HTERT RPE-1 (cell line): ENCODE data around the gene CALU.

Source experiments
- in situ Hi-C: fragments of 300-500 bp; cut with MboI; formaldehyde crosslinking; loops from 4 replicates; pipeline ENCODE4 v1.14.3; 2020; ENCODE audit warnings: low sequenced_read_pairs

Gene CALU

DNA sequence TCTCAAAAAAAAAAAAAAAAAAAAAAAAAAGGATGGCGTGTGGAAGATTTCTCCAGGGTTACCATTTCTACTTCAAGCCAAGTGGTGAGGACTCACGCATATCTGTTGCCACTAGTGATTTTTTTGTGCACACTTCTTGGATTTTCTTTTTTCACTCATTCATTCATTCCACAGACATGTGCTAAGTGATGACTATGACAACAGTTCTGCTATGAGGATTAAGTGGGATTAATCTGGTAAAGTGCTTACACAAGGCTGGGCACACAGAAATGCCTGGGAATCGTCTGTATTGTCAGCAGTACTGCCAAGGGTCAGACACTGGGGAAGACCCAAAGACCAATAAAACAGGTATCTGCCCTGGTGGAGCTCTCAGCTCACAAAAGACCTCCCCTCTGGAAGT lies 42.7 kb downstream of the CALU start:
- in situ Hi-C loops, result no loop called here

DNA sequence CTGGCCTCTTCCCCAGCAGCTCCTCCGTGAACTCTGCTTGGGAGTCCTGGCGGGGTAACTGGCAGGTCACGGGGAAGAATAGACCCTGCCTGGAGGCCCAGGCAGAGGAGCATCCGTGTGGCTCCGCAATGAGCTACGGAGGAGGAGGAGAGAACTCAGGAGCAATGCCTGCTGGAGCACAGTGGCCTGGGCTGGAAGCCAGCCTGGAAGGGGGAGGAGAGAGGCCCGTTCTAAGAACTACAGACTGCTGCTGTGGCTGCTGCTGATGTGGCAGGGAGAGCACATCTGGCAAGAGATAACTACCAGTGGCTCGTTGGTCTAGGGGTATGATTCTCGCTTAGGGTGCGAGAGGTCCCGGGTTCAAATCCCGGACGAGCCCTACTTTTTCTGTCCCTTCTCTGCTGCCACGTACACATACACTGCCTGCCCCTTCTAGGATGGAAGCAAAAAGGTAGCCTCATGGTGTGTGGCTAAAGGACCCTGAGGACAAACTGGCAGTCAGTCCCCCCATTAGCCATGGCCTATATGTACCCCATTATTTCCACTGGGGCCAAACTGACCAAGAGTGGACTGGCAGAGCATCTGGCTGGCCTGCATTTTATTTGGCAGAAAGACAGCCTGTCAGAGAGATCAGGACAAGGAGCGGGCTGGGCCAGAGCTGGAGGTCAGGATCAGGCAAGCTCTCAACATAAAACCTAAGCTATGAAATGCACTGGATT lies 44.1 kb downstream of the CALU start:
- in situ Hi-C loops, result no loop called here

DNA sequence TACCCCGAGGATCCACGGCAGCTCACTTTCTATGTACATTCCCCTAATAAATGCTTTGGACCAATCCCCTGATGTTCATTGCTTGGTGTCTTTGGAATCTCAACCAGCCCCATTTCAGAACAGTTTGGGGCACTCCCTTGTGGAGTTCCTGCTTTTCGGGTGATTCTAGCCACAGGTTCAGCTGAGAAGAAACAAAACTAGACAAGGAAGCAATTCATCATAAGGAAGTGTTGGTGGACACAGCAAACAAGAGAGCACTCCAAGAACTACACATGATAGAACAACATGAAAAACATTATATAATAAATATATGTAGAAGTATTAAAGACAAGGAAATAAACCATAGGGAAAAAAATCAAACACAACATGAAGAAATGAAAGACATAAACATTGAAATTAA lies 46.6 kb downstream of the CALU start:
- in situ Hi-C loops, result no loop called here

DNA sequence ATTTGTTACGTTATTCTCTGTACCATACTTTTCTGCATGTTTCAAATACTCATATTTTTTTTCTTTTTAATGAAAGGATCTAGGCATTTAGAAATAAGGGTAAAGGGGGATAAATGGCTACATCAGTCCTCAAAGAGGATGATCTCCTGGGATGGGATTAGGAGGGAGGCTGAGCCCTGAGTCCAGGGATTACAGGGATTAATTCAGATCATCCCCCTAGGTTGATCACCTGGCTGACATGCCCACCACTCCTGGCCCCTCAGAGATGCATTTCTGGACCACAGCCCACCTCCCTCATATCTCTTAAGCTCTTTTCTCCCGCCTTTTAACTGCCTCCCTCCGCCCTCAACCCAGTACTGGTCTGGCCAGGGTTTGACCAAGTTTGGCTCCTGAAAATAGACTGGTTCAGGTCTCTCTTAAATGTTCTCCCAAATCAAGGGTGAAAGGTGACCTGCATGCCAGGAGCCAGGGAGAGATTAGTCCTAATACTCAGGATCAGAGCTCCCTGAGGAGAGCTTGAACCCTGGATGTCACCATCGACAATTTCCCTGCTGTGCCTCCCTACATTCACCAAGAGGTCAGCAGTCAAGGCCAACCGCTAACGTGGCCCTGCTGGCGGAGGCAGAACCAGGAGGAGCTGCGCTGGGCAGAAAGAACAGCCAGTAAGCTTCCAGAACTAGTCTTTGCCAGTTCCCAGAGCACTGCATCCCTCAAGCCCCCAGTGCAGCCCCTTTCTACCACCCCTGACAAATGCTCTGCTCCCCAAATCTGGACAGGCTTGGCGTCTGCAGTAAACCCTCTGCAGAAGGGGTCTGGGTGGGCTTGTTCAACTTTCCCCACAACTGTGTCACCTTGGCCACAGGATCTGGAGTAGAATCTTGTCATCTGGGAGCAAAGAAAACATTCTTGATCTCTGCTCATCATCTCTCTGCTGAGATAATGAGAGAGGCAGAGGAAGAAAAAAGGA lies 49.6 kb downstream of the CALU start:
- in situ Hi-C loops, result no loop called here

DNA sequence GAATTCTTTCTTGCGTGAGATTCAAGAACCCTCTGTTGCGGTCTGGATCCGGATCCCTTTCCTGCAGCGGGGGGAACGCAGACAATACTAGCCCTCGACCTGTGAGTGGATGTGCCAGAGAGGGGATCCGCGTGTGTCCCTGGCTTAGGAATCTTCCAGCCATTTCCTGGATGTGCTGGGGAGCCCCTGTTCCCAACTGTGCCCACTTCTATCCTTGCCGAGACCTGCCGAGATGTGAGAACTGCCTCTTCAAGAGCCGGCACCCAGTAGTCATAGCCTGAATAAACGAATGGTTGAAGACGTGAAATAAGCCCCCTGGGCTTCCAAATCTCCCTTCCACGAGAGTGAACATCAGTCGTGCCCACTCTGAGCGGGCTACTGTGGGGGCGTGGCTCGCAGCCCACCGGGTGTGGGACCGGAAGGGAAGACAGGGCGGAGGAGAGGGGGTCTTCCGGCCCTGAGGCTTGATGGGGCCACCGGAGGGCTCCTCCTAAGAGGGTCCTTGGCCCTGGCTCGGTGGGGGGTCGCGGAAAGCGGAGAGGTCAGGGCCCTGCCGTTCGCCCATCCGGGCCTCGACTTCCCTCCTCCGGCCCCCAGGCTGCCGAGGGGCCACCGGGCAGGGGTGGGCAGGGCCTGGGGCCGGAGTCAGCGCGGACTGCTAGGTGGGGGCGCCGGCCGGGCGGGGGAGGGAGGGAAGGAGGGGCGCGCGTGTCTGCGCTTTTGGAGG lies 51.3 kb downstream of the CALU start:
- in situ Hi-C loops, result no loop called here

DNA sequence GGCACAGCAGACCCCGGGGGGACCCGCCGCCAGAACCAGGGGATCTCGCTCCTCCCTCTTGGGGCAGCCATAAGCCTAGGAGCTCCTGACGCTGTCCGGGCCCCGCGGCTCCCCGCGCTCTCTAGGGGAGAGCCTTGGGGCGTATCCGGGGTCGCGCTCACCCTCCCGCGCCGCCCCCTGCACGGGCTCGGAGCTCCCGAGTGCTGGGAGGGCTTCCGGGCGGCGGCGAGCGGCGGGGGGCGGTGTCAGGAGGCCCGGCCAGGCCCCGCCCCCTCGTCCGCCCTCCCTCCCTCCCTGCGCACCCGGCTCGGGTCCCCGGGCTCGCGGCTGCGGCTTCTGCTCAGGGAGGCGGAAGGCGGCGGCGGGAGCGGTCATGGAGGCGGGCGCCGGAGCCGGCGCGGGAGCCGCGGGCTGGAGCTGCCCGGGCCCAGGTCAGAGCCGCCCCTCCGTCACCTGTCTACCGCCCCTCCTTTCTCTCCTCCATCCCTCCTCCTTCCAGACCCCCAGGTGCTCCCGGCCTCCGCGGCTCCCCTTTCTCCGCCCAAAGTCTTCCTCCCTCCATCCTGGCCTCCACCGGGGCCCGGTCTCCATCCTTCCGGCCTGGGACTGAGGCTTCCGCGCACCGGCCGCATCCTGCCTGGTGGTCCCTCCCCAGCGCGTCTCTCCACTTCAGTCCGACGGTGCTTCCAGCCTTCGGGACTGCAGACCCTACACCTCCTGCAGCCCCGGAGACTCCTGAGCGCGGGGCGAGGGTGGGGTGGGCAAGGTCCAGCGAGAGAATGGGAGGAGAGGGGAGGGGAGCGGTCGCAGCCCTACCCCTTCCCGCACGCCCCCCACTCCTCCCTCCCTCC lies 52.2 kb downstream of the CALU start, which contains the start of gene CCDC136:
TSS of gene CCDC136 (plus strand) at position 848 of the 851 bp plus-strand sequence. CDS start 444 bp downstream, outside the sequence.
- in situ Hi-C loops, result no loop called here

DNA sequence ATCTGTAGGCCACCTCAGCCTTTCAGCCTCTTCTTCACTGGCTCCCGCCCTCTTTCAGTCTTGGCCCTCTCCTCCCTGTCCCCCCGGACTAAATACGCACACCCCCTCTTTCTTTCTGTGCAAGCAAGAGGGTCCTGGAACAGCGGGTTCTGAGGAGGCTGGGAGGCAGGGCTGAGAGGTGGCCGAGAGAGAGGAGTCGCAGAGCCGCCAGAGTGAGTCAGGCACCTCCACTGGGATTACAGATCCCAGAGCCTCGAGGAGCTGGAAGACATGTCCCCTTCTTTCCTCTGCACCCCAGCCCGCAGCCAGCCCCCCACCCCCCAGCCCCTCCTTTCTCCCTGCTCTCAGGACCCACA lies 52.8 kb downstream of the CALU start:
- in situ Hi-C loops, result no loop called here

DNA sequence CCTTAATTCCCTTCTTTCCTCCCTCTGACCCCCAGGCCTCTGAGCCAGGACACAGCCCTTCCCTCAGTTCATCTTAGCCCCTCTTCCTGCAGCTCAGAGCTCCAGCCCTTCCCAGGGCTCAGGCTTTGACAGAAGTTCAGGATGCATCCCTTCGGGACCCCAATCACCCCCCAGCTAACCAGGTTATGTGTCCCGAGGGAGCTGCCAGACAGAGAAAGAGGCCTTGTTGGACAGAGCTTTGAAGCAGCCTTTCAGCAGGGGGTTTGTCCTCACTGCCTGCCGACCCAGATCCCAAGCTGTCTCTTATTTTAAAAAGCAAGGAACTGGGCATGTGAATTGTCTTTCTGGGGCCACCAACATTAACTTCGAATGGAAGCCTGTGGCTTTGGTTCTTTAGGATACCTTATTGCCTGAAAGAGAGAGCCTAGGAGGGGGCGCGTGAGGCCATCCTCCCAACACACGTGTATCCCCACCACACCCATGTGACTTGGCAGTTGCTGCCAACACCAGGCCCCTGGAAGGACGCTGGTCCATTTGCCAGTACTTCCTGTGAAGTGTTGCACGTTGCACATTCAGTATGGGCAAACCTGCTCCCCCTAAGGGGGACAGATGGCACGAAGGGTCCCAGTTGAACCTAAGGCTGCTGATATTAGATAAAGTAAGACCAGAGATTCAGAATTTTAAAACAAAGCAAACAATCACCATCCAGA lies 53.5 kb downstream of the CALU start:
- in situ Hi-C loops, result no loop called here

DNA sequence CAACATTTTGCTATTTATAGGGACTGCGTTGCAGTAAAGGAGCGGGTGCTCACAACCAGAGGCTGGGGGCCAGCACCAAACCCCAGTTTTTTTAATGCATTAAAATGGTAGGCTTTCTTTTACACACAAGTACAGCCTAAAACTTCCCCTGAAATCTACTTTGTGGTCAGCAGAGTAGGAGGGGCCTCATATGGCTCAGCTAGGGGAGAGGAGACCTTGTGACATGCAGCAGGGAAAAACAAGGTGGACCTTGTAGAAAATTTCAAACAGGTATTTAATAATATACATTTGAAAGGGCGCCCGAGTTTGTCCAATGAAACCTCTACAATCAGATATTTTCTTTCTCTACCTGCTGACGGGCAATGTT lies 54.0 kb downstream of the CALU start:
- in situ Hi-C loops, result no loop called here

DNA sequence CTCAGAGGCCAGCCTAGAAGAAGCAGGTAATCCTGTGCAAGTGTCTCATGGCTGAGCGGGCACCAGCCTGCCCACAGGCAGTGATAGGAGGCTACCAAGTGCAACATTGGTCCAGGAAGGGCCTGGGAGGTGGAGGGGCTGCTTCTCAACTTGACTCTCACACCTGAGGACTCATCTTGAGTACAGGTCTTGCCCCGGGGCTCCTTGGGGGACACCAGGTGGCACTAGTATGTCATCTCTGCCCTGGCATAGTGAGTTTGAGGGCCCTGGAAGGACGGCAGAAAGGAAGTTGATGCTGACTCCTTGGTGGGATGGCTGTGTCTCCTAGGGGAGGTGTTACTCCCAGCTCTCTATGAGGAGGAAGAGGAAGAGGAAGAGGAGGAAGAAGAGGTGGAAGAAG lies 54.9 kb downstream of the CALU start:
- in situ Hi-C loops, result no loop called here

DNA sequence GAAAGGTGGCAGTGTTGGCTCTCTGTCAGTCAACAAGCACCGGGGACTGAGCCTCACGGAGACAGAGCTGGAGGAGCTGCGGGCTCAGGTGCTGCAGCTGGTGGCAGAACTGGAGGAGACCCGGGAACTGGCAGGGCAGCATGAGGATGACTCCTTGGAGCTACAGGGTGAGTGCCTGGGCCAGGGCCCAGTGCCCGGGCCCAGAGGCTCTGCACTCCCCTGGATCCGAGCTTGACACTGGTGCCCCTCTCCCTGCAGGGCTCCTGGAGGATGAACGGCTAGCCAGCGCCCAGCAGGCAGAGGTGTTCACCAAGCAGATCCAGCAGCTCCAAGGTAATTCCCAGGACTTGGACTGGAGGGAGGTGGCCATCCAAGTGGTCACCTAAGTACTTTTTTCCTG lies 55.3 kb downstream of the CALU start:
- in situ Hi-C loops, result no loop called here

DNA sequence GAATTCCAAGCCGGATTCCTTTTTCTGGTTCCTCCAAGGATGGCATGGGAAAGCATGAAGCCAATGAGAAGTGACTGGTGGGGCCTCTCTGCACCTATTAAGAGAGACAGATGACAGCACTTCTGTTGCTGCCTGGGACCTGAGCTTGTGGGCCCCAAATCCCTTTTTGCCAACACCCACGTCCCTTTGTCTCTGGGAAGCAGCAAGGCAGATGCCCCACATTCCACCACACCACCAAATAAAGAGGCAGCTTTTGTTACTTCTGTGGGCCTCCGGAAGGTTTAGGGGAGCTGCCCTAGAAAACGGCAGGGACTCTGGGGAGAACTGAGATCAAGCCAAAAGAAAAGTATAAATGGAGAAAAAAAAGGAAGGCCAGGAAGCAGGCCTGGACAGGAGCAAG lies 56.0 kb downstream of the CALU start:
- in situ Hi-C loops, result no loop called here

DNA sequence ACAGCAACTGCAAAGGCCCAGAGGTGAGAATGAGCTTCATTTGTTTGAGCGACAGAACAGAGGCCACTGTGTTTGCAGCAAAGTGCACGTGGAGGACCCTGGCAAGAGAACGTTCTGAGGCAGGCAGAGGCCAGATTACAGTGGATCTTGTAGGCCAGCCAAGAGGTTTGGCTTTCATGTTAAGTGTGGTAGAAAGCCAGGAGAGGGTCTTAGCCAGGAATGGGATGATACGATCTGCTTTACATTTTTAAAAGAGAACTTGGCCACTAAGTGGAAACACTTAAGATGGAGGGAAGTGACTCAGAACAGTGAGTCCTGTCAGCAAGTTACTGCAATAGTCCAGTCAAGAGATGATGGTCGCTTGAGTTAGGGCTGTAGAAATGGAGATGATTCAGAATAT lies 57.2 kb downstream of the CALU start:
- in situ Hi-C loops, result no loop called here

DNA sequence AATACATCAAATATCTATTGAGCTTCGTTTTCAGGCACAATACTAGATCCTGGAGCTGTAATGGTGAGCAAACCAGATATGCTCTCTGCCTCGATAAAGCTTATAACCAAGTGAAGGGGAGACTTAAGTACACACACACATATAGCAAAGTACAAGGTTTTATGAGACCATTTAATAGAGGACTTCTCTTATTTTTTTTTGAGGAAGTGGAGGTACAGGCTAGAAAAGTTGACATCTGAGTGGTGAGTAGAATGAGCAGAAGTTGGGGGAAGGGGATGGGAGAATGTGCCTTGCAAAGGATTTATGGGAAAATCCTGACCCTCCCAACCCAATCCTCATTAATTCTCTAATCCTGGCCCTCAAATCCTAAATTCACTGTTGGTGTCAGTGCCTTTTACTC lies 60.3 kb downstream of the CALU start:
- in situ Hi-C loops, result no loop called here

DNA sequence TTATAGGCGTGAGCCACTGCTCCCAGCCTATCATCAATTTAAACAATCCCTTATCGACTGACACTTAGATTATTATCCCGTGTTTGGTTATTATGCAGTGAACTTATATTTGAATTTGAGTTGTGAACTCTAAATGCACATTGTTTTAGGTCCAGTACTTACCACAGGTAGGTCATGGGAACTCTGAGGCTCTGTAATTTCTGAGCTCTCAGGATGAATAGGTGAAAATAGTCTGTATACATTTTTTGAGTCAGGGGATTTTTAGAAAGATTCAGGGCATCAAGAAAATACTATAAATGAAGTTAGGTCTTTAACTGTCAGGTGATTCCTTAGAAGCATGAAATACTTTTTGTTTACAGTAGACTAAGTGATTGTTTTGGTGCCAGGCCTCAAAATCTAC lies 61.4 kb downstream of the CALU start:
- in situ Hi-C loops, result no loop called here

DNA sequence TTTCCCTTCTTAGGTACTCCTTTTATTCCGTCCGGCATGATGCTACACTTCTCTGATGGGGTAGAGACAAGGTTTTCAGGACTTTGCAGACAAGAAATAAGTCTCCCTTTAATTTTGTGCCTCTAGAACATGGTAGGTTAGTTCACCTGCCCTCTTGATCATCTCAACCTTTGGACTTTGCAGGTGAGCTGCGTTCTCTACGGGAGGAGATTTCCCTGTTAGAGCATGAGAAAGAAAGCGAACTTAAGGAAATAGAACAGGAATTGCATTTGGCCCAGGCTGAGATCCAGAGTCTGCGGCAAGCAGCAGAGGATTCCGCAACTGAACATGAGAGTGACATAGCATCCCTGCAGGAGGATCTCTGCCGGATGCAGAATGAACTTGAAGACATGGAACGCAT lies 61.8 kb downstream of the CALU start:
- in situ Hi-C loops, result no loop called here

DNA sequence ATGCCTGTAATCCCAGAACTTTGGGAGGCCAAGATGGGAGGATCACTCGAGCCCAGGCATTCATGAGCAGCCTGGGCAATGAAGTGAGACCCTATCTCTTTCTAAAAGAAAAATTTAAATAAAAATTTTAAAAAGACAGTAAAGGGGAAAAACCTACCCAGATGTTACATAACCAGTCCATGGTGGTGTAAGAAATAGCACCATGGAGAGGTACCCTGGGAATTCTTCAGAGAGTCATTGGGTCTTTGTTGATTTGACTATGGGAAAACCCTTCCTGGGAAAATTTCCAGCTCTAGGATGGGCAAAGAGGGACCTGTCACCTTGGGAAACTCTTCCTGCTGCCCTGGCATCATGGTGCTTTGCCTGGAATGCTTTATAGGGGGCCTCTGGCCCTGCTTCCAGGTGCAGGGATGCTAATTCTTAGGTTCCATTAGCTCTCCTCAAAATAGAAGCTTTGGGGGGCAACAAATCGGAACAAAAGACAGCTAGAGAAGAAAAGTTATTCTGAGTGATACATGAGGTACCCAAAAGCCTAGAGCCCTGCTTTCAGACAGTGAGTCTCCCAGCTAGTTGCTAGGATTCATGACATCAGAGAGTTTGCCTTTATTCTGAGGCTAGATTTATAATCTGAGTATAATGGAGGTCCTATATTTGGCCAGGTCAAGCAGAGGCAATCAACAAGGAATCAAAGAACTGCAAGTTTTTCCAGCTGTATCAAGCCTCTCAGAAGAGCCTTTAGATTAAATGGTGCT lies 62.7 kb downstream of the CALU start:
- in situ Hi-C loops, result no loop called here

DNA sequence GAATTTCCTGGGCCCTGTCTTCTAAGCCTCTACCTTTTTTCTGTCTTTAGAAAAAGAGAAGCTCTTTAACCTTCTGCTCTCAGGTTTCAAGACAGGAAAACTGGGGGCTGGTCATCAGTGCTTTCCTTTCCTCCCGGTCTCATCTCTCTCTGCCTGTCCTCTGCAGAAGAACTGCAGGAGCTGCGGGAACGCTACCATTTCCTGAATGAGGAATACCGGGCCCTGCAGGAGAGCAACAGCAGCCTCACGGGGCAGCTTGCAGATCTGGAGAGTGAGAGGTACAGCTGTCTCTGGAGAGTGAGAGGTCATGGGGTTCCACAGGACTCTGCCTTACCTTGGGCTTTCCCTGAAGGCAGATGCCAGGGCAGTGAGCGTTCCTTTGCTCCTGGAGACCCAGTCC lies 65.3 kb downstream of the CALU start:
- in situ Hi-C loops, result no loop called here

DNA sequence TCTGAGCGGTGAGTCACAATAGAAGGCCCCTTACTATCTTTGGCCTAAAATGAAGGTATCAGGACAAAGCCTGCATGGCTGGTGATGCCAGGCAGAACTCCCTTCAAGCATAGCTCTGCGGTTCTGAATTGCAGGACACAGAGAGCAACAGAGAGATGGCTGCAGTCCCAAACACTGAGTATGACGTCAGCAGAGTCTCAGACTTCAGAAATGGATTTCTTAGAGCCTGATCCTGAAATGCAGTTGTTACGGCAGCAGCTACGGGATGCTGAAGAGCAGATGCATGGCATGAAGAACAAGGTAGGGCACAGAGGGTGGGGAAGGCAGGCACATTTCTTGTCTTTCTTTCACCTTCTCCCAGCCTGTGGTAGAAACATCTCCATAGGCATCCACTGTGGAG lies 66.1 kb downstream of the CALU start:
- in situ Hi-C loops, result no loop called here
